Smooth muscle cell of the pulmonary artery (primary cell): Measurements from ENCODE around the gene ROPN1L. TPM values are rescaled to one million over a fixed set of nuclear protein-coding genes. Genes with fewer than 3 reads are reported as not detected.

Experiments
- total RNA-seq: library from RNA; depleted of rRNA; stranded (reverse); fragments of >200 nt; gene quantifications from 2 replicates; pipeline ENCODE4 v1.2.3, GENCODE V29; 2014

The ROPN1L gene
- 0.33 and 0.36 TPM in 2 replicates for total RNA-seq

DNA sequence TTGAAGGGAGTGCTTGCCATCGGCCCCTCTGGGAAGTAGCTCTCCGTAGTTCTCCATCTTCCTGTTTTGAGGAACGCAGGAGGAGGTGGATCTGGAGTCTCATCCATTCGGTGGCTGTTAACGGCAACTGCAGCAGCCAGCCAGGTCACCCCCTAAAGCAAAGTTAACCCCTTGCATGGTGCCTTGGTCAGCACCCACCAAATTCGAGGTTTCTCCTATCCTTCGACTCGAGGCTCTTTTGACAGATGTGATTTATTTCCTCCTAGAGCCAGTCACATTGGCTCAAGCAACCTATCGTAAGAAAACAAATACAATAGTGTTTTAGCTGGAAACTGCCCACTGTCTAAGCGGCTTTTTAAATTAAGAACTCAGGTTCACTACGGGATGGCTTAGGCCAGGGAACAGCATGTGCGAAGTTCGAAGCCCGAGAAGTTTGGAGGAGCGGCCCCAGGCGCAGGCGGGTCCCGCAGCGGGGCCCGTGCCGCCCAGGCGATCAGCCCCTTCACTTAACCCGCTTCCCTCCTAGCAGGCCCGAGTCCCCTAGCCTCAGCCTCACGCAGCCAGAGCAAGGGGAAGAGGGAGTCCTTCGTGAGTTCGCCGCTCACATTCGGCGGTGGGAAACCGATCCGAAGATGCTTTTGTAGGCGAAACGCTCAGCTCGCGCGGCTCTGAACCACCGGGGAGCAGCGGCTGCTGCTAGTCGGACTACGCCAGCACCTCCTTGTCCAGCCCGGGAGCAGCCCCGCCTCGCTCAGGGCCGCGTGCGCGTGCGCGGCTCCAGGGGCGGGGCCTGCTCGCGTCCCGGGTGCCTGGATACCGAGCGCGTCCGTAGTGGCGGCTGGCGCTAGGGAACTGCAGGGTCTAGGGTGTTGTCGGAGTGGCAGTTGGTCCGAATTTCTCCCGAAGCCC is at the start of gene ROPN1L:
TSS of gene ROPN1L (plus strand) at position 797 of the 909 bp plus-strand sequence. CDS start 289 bp downstream, outside the sequence.

Other genes starting within 250 kb of the ROPN1L start
- 17.8 and 21.6 TPM in 2 replicates for gene ATPSCKMT, start 192.0 kb upstream of the ROPN1L start, total RNA-seq
- 336 and 398 TPM in 2 replicates for gene CCT5, start 191.6 kb upstream of the ROPN1L start, total RNA-seq
- gene CMBL, start 134.0 kb upstream of the ROPN1L start, total RNA-seq: 19.8 and 20.2 TPM in 2 replicates
- 119 and 130 TPM in 2 replicates for gene MARCHF6, start 88.2 kb upstream of the ROPN1L start, total RNA-seq
- gene ANKRD33B, start 122.2 kb downstream of the ROPN1L start, total RNA-seq: 2.0 and 5.5 TPM in 2 replicates